Measurements from ENCODE around the gene EPB41L5. TPM values are rescaled to one million over a fixed set of nuclear protein-coding genes. Genes with fewer than 3 reads are reported as not detected.
A peak's percentile ranks its signal among the peaks of the same experiment; 100 is the strongest.

The EPB41L5 gene
- total RNA-seq, 2 experiments from 2014 or later: 2.3 to 2.5 TPM

- intact Hi-C loops (cut with micrococcal nuclease): no loop called here
- no peak for DNase-seq
- H3K4me3 Mint-ChIP-seq: no peak overlapping the region
- peaks cover 9% of the 10 kb centered on the region for H3K36me3 Mint-ChIP-seq (ENCODE audit: low read depth)
- H3K27ac Mint-ChIP-seq: no peak overlapping the region
- H3K4me1 Mint-ChIP-seq (ENCODE audit: low read depth): no peaks in the 10 kb centered on the region
- no peaks in the 10 kb centered on the region for H3K27me3 Mint-ChIP-seq (ENCODE audit: low read depth)
- H3K9me3 Mint-ChIP-seq: no peaks in the 10 kb centered on the region
- CTCF ChIA-PET: interaction anchor here (4.7 kb wide), 1 partner anchor 14 kb away, joined by 25 read pairs; no protein-coding TSS in a partner anchor
Measured at GRCh38 chr2:120161190-120161589, 148.3 kb downstream of the EPB41L5 start.

GRCh38 chr2:120162716-120163115 is 149.8 kb downstream of the EPB41L5 start:
- H3K9me3 Mint-ChIP-seq: no peaks in the 10 kb centered on the region
- CTCF ChIA-PET: interaction anchor here (0.6 to 4.7 kb wide), 2 partner anchors 13 to 149 kb away, joined by 5 to 25 read pairs; no protein-coding TSS in a partner anchor
- no peak overlapping the region for H3K27ac Mint-ChIP-seq
- no peak overlapping the region for H3K4me3 Mint-ChIP-seq
- DNase-seq: no peak
- intact Hi-C loops (cut with micrococcal nuclease): no loop called here
- H3K27me3 Mint-ChIP-seq (ENCODE audit: low read depth): no peaks in the 10 kb centered on the region
- no peaks in the 10 kb centered on the region for H3K4me1 Mint-ChIP-seq (ENCODE audit: low read depth)
- no peaks in the 10 kb centered on the region for H3K36me3 Mint-ChIP-seq (ENCODE audit: low read depth)

- DNase-seq: no peak
- CTCF ChIA-PET: interaction anchor here (0.8 kb wide), 1 partner anchor 8 kb away, joined by 3 read pairs; no protein-coding TSS in a partner anchor
- peaks cover 2% of the 10 kb centered on the region for H3K9me3 Mint-ChIP-seq
- H3K4me1 Mint-ChIP-seq (ENCODE audit: low read depth): no peaks in the 10 kb centered on the region
- H3K4me3 Mint-ChIP-seq: no peak overlapping the region
- H3K27me3 Mint-ChIP-seq (ENCODE audit: low read depth): no peaks in the 10 kb centered on the region
- peaks cover 3% of the 10 kb centered on the region for H3K36me3 Mint-ChIP-seq (ENCODE audit: low read depth)
- intact Hi-C loops (cut with micrococcal nuclease): no loop called here
- H3K27ac Mint-ChIP-seq: no peak overlapping the region
Measured at GRCh38 chr2:120167272-120167671, 154.4 kb downstream of the EPB41L5 start.

GRCh38 chr2:120169020-120169419 is 156.1 kb downstream of the EPB41L5 start:
- Mint-ChIP-seq H3K36me3 (ENCODE audit: low read depth) (peaks cover 3% of the 10 kb centered on the region), H3K27me3 (ENCODE audit: low read depth) (no peaks in the 10 kb centered on the region), H3K4me3 (no peak overlapping the region), H3K4me1 (ENCODE audit: low read depth) (no peaks in the 10 kb centered on the region), H3K27ac (no peak overlapping the region), H3K9me3 (peaks cover 2% of the 10 kb centered on the region)
- no peak for DNase-seq
- intact Hi-C loops (cut with micrococcal nuclease): no loop called here
- CTCF ChIA-PET: interaction anchor here (0.6 to 1.1 kb wide), 3 partner anchors 8 to 503 kb away, joined by 3 to 4 read pairs (median 3); no protein-coding TSS in a partner anchor

GRCh38 chr2:120174963-120175581 is 162.2 kb downstream of the EPB41L5 start:
- Mint-ChIP-seq H3K27me3 (ENCODE audit: low read depth) (no peaks in the 10 kb centered on the region), H3K4me3 (no peak overlapping the region), H3K9me3 (no peaks in the 10 kb centered on the region), H3K4me1 (ENCODE audit: low read depth) (peaks cover 47% of the 10 kb centered on the region), H3K27ac (peak overlapping the region; percentile 60), H3K36me3 (ENCODE audit: low read depth) (no peaks in the 10 kb centered on the region)
- CTCF ChIA-PET: interaction anchor here (0.5 to 6.1 kb wide), 59 partner anchors 8 to 698 kb away, joined by 3 to 126 read pairs (median 5); partner anchors contain the start of gene EPB41L5
- intact Hi-C loops (cut with micrococcal nuclease): loop anchor here (1.0 to 5.0 kb wide), 9 partner anchors 66 to 808 kb away; partner anchors contain the start of genes C2orf76 and DBI
- peak; percentile 28 for DNase-seq

- Mint-ChIP-seq H3K27me3 (ENCODE audit: low read depth) (no peaks in the 10 kb centered on the region), H3K36me3 (ENCODE audit: low read depth) (no peaks in the 10 kb centered on the region), H3K4me1 (ENCODE audit: low read depth) (peaks cover 52% of the 10 kb centered on the region), H3K4me3 (peak overlapping the region; percentile 96), H3K9me3 (no peaks in the 10 kb centered on the region), H3K27ac (peak overlapping the region; percentile 98)
- CTCF ChIA-PET: interaction anchor here (0.5 to 6.1 kb wide), 41 partner anchors 8 to 535 kb away, joined by 3 to 126 read pairs (median 4); partner anchors contain the start of genes EPB41L5, PTPN4 and TMEM177
- intact Hi-C loops (cut with micrococcal nuclease): loop anchor here (5.0 kb wide), 2 partner anchors 769 to 809 kb away; partner anchors contain the start of genes C2orf76 and DBI
- no peak for DNase-seq
Measured at GRCh38 chr2:120176526-120176925, 163.6 kb downstream of the EPB41L5 start.

GRCh38 chr2:120177001-120177621 is 164.2 kb downstream of the EPB41L5 start:
- H3K36me3 Mint-ChIP-seq (ENCODE audit: low read depth): no peaks in the 10 kb centered on the region
- H3K27me3 Mint-ChIP-seq (ENCODE audit: low read depth): no peaks in the 10 kb centered on the region
- H3K4me3 Mint-ChIP-seq: peak overlapping the region; percentile 96
- peak overlapping the region; percentile 98 for H3K27ac Mint-ChIP-seq
- no peaks in the 10 kb centered on the region for H3K9me3 Mint-ChIP-seq
- DNase-seq: peak; percentile 84
- peaks cover 58% of the 10 kb centered on the region for H3K4me1 Mint-ChIP-seq (ENCODE audit: low read depth)
- intact Hi-C loops (cut with micrococcal nuclease): loop anchor here (1.0 to 5.0 kb wide), 12 partner anchors 46 to 810 kb away; partner anchors contain the start of genes C2orf76, DBI, EPB41L5 and PTPN4
- CTCF ChIA-PET: interaction anchor here (0.7 to 6.1 kb wide), 36 partner anchors 8 to 536 kb away, joined by 3 to 126 read pairs (median 4); partner anchors contain the start of genes EPB41L5, PTPN4 and TMEM177

GRCh38 chr2:120177973-120178372 is 165.1 kb downstream of the EPB41L5 start:
- Mint-ChIP-seq H3K27me3 (ENCODE audit: low read depth) (no peaks in the 10 kb centered on the region), H3K4me3 (peak overlapping the region; percentile 96), H3K27ac (peak overlapping the region; percentile 98), H3K4me1 (ENCODE audit: low read depth) (peaks cover 63% of the 10 kb centered on the region), H3K36me3 (ENCODE audit: low read depth) (no peaks in the 10 kb centered on the region), H3K9me3 (no peaks in the 10 kb centered on the region)
- CTCF ChIA-PET: interaction anchor here (1.2 to 4.5 kb wide), 3 partner anchors 55 to 424 kb away, joined by 3 to 68 read pairs (median 30); no protein-coding TSS in a partner anchor
- intact Hi-C loops (cut with micrococcal nuclease): loop anchor here (1.0 to 5.0 kb wide), 12 partner anchors 45 to 811 kb away; partner anchors contain the start of genes C2orf76, DBI, EPB41L5 and PTPN4
- DNase-seq: no peak

GRCh38 chr2:120179396-120179795 is 166.5 kb downstream of the EPB41L5 start:
- CTCF ChIA-PET: no interaction called here
- H3K36me3 Mint-ChIP-seq (ENCODE audit: low read depth): no peaks in the 10 kb centered on the region
- no peaks in the 10 kb centered on the region for H3K9me3 Mint-ChIP-seq

GRCh38 chr2:120180066-120180465 is 167.2 kb downstream of the EPB41L5 start:
- intact Hi-C loops (cut with micrococcal nuclease): no loop called here
- no peaks in the 10 kb centered on the region for H3K27me3 Mint-ChIP-seq (ENCODE audit: low read depth)
- peaks cover 59% of the 10 kb centered on the region for H3K4me1 Mint-ChIP-seq (ENCODE audit: low read depth)
- no peaks in the 10 kb centered on the region for H3K36me3 Mint-ChIP-seq (ENCODE audit: low read depth)
- no peak overlapping the region for H3K4me3 Mint-ChIP-seq
- no peak overlapping the region for H3K27ac Mint-ChIP-seq
- DNase-seq: no peak
- no peaks in the 10 kb centered on the region for H3K9me3 Mint-ChIP-seq
- CTCF ChIA-PET: no interaction called here

More at GRCh38 chr2:120179396-120179795, 166.5 kb downstream of the EPB41L5 start:
- no peaks in the 10 kb centered on the region for H3K27me3 Mint-ChIP-seq (ENCODE audit: low read depth)
- no peak for DNase-seq
- H3K4me3 Mint-ChIP-seq: no peak overlapping the region
- peak overlapping the region; percentile 26 for H3K27ac Mint-ChIP-seq
- intact Hi-C loops (cut with micrococcal nuclease): loop anchor here (5.0 kb wide), 2 partner anchors 772 to 812 kb away; partner anchors contain the start of genes C2orf76 and DBI
- peaks cover 64% of the 10 kb centered on the region for H3K4me1 Mint-ChIP-seq (ENCODE audit: low read depth)

- peak overlapping the region; percentile 63 for H3K27ac Mint-ChIP-seq
- intact Hi-C loops (cut with micrococcal nuclease): no loop called here
- peak overlapping the region; percentile 4 for H3K4me3 Mint-ChIP-seq
- CTCF ChIA-PET: interaction anchor here (0.7 kb wide), 1 partner anchor 26 kb away, joined by 4 read pairs; no protein-coding TSS in a partner anchor
- H3K27me3 Mint-ChIP-seq (ENCODE audit: low read depth): no peaks in the 10 kb centered on the region
- peaks cover 40% of the 10 kb centered on the region for H3K4me1 Mint-ChIP-seq (ENCODE audit: low read depth)
- H3K36me3 Mint-ChIP-seq (ENCODE audit: low read depth): no peaks in the 10 kb centered on the region
- no peak for DNase-seq
- H3K9me3 Mint-ChIP-seq: no peaks in the 10 kb centered on the region
Measured at GRCh38 chr2:120182019-120182560, 169.2 kb downstream of the EPB41L5 start.

- intact Hi-C loops (cut with micrococcal nuclease): no loop called here
- H3K27me3 Mint-ChIP-seq (ENCODE audit: low read depth): no peaks in the 10 kb centered on the region
- peaks cover 12% of the 10 kb centered on the region for H3K36me3 Mint-ChIP-seq (ENCODE audit: low read depth)
- H3K4me1 Mint-ChIP-seq (ENCODE audit: low read depth): no peaks in the 10 kb centered on the region
- CTCF ChIA-PET: interaction anchor here (0.6 kb wide), 1 partner anchor 415 kb away, joined by 3 read pairs; no protein-coding TSS in a partner anchor
- peaks cover 18% of the 10 kb centered on the region for H3K9me3 Mint-ChIP-seq
- no peak overlapping the region for H3K27ac Mint-ChIP-seq
- H3K4me3 Mint-ChIP-seq: no peak overlapping the region
- no peak for DNase-seq
Measured at GRCh38 chr2:120189189-120189588, 176.3 kb downstream of the EPB41L5 start.
